Psoas muscle (tissue), 8 donors: ENCODE measurements around the gene DNAJC9. TPM values are rescaled to one million over a fixed set of nuclear protein-coding genes. Genes with fewer than 3 reads are reported as not detected.
"Not testable (repeated sequence)": the region's sequence is repeated elsewhere in the genome, so short reads cannot be mapped to it uniquely, and the experiment has no call there.

Source experiments
- ATAC-seq, 4 donors: fragments of 200-7000 bp; cut with Tn5 transposase; one replicate each; pipeline ENCODE4 v1.9.1; 2020; ENCODE audit warnings: moderate library complexity in 3 of 4, mild to moderate bottlenecking in 2 of 4
- DNase-seq, 2 donors: peaks; one replicate each; pipeline ENCODE4 v3.0.0-alpha.2; 2020
- H3K27ac ChIP-seq: fragments of 200-600 bp; one replicate; pipeline ENCODE4 v1.8.0; 2022
- H3K27me3 ChIP-seq, 3 donors: fragments of 200-600 bp in 1 of 3; one replicate each; pipeline versions ENCODE4 v1.6.1 to v1.8.0; 2013 to 2022; ENCODE audit warnings: low read length in 2 of 3, mild to moderate bottlenecking in 2 of 3, moderate library complexity in 1 of 3; ENCODE audit not compliant: insufficient read depth in 3 of 3
- H3K36me3 ChIP-seq, 2 donors: fragments of 200-600 bp in 1 of 2; one replicate each; pipeline versions ENCODE4 v1.6.1 to v1.8.0; 2013 to 2022; ENCODE audit warnings: low read depth in 1 of 2, mild to moderate bottlenecking in 1 of 2, moderate library complexity in 1 of 2; ENCODE audit not compliant: insufficient read depth in 1 of 2
- H3K4me1 ChIP-seq: fragments of 200-600 bp; one replicate; pipeline ENCODE4 v1.8.0; 2022
- H3K4me3 ChIP-seq: fragments of 200-600 bp; one replicate; pipeline ENCODE4 v1.8.0; 2022; ENCODE audit warnings: mild to moderate bottlenecking
- H3K9me3 ChIP-seq: fragments of 200-600 bp; one replicate; pipeline ENCODE4 v1.8.0; 2022
- WGBS, 3 donors: extraction: QIAGEN DNeasy Blood & Tissue Kit; methylation state at CpG; one replicate each; pipeline versions ENCODE4 v1.1.6 to v1.1.7; 2013; 5-methylcytosine and 5-hydroxymethylcytosine counted together
- intact Hi-C, 2 donors: fragments of 100-400 bp; cut with DNase I; formaldehyde crosslinking; loops; one replicate each; pipeline versions ENCODE4 v1.11.0 to v1.14.2; 2022
- polyA plus RNA-seq, 3 donors: library from polyadenylated mRNA; stranded (reverse); fragments of 200-250 nt; gene quantifications; one replicate each; pipeline ENCODE4 v1.2.3, GENCODE V29; 2013
- total RNA-seq, 4 donors: library from RNA; stranded (reverse); fragmentation: NEBNext Ultra II Directional in 2 of 4; extraction: Animal tissue kit (Norgen Biotek cat#: 25700) in 2 of 4; gene quantifications; one replicate each; pipeline versions ENCODE4 v1.2.1 to v1.2.4, GENCODE V29; 2021 to 2023
- TF ChIP-seq, protein P1 (sequence below): fragments of 200-600 bp; IDR thresholded peaks from one replicate; pipeline ENCODE4 v1.8.0; 2022; ENCODE audit warnings: antibody characterized with exemption
- donor health status: healthy with polysubstance abuse.
- donor health status: DM: no; HTN: no; CAD: no; lungs with moderate emphysema.
- donor health status: Bipolar disorder and iron deficiency.
- donor health status: healthy.
- donor health status: DM: yes; HTN: yes; CAD: no.
- donor health status: DM: no; HTN: no; CAD: no.
- donor health status: DM: no; HTN: no; CAD: no.
- donor health status: DM: yes; HTN: yes; CAD: no.

The DNAJC9 gene
- total and polyA plus RNA-seq, 7 donors = 6.3 to 16.6 (median 9.3) TPM

DNA sequence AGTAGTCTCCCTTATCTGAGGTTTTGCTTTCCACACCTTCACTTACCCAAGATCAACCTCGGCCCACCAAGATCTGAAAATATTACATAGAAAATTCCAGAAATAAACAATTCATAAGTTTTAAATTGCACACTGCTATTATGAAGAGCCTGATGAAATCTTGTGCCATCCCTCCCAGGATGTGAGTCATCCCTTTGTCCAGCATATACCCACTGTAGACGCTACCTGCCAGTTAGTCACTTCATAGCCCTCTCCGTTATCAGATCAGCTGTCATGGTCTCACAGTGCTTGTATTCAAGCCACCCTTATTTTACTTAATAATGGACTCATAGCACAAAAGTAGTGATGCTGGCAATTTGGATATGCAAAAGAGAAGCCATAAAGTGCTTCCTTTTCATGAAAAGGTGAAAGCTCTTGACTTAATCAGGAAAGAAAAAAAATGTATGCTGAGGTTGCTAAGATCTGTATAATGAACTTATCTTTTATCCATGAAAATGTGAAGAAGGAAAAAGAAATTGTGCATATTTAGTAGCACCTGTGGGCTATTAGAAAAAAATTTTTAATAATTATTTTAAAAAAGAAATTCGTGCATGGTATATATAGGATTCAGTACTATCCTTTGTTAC lies 15.2 kb upstream of the DNAJC9 start:
- TF ChIP-seq, protein P1, sequence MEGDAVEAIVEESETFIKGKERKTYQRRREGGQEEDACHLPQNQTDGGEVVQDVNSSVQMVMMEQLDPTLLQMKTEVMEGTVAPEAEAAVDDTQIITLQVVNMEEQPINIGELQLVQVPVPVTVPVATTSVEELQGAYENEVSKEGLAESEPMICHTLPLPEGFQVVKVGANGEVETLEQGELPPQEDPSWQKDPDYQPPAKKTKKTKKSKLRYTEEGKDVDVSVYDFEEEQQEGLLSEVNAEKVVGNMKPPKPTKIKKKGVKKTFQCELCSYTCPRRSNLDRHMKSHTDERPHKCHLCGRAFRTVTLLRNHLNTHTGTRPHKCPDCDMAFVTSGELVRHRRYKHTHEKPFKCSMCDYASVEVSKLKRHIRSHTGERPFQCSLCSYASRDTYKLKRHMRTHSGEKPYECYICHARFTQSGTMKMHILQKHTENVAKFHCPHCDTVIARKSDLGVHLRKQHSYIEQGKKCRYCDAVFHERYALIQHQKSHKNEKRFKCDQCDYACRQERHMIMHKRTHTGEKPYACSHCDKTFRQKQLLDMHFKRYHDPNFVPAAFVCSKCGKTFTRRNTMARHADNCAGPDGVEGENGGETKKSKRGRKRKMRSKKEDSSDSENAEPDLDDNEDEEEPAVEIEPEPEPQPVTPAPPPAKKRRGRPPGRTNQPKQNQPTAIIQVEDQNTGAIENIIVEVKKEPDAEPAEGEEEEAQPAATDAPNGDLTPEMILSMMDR = no peak
- no peaks in the 10 kb centered on the region for H3K27me3 ChIP-seq
- no peak overlapping the region for H3K4me3 ChIP-seq
- H3K9me3 ChIP-seq = no peaks in the 10 kb centered on the region
- WGBS, 3 donors = 67 to 80% (median 74%) methylated on average over 4 of the region's 4 CpGs
- intact Hi-C loops = no loop called here
- no peak for DNase-seq
- no peaks in the 10 kb centered on the region for H3K36me3 ChIP-seq
- H3K27ac ChIP-seq = no peak overlapping the region
- no peak for ATAC-seq
- no peaks in the 10 kb centered on the region for H3K4me1 ChIP-seq

DNA sequence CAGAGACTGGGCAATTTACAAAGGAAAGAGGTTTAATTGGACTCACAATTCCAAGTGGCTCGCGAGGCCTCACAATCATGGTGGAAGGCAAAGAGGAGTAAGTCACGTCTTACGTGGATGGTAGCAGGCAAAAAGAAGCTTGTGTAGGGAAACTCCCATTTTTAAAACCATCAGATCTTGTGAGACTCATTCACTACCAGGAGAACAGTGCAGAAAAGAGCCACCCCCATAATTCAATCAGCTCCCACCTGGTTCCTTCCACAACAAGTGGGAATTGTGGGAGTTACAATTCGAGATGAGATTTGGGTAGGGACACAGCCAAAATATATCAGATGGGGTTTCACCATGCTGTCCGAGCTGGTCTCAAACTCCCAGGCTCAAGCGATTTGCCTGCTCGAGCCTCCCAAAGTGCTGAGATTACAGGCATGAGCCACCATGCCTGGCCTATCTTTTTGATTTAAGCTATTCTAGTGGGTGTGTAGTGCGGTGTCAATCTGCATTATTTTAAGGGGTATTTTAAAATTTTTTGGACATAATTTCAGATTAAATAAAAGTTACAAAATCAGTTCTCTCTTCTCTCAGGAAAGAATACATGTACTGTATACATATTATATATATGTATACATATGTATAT lies 14.4 kb upstream of the DNAJC9 start:
- no peak for ATAC-seq
- TF ChIP-seq, protein P1 = no peak
- Histone ChIP-seq H3K27ac (no peak overlapping the region), H3K4me3 (no peak overlapping the region), H3K4me1 (no peaks in the 10 kb centered on the region), H3K36me3 (no peaks in the 10 kb centered on the region), H3K9me3 (no peaks in the 10 kb centered on the region), H3K27me3 (no peaks in the 10 kb centered on the region)
- intact Hi-C loops = no loop called here
- no peak for DNase-seq
- 83 to 92% (median 90%) methylated on average over 9 of the region's 9 CpGs for WGBS, 3 donors

DNA sequence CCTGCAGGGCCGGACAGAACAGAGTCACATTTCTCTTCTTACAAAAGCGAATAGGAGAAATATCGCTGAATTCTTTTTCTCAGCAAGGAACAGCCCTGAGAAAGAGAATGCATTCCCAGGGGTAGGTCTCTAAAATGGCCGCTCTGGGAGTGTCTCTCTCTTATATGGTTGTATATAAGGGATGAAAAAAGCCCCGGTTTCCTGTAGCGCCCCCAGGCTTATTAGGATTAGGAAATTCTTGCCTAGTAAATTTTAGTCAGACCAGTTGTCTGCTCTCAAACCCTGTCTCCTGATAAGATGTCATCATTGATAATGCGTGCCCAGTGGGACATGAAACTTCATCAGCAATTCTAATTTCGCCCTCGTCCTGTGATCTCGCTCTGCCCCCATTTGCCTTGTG lies 11.6 kb upstream of the DNAJC9 start:
- H3K4me3 ChIP-seq, DNase-seq, ATAC-seq, H3K9me3 ChIP-seq, H3K36me3 ChIP-seq, H3K27me3 ChIP-seq, intact Hi-C loops, H3K4me1 ChIP-seq, H3K27ac ChIP-seq: not testable (repeated sequence)
- WGBS, 3 donors = 95% methylated on average over 10 of the region's 10 CpGs

DNA sequence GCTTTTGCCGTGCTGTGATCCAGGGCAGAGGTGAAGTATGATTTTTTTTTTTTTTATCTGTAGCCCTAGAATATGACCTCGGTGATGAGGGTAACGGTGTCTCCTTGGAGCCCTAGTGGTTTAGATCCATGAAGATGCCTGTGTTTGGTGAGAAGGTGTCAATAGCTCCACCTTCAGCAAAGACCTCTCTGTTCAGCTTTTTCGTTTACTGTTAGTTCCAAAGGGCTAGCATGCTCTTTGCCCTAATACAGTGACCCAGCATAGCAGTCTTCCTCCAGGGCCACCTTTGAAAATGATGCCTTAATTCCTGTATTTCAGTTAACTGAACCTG lies 6.1 kb upstream of the DNAJC9 start:
- DNase-seq (no peak), ATAC-seq (no peak)
- peak overlapping the region; percentile 79 for H3K4me3 ChIP-seq
- peak overlapping the region; percentile 95 for H3K27ac ChIP-seq
- H3K4me1 ChIP-seq = peaks cover 28% of the 10 kb centered on the region
- TF ChIP-seq, protein P1 = no peak
- H3K27me3 ChIP-seq = no peaks in the 10 kb centered on the region
- intact Hi-C loops = no loop called here
- WGBS, 3 donors = 0 to 1% (median 0%) methylated on average over 4 of the region's 4 CpGs
- no peaks in the 10 kb centered on the region for H3K9me3 ChIP-seq
- H3K36me3 ChIP-seq = peaks cover 0 to 28% of the 10 kb centered on the region in 2 donors

DNA sequence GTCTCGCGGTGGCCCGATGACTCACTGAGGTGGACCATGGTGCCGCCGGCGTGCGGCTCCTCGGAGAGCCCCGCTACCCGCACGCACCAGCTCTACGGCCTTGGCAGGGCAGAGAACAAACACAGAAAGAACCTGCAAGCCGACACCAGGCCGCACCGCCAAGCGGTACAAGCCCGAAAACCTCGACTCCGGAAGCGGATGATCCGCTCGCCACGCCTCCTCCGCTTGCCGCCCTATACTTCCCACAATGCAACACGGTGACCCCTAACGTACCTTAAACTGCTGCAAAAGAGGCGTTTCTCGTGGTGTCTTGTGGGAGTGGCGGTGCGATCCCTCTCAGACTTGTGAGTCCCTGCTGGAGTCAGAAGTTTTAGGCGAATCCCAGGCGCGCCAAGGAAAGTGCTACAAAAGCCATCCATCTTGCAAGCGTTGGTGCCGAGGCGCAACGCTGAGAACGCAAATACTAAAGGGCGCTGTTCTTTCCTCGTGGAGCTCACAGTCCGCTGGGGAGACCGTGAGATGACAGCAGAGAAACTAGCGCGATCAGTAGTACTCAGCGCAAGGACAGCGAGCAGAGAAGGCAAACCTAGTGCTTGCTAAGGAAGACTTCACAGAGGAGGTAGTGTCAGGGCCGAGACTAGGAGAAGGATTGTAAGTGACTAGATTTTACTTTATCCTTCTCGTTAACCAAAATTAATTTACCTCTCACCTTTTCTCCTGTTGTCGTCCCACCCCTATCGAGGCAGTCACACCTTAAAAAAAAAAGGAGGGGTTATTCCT lies 5.6 kb upstream of the DNAJC9 start, which contains the start of gene MRPS16:
TSS of gene MRPS16 (minus strand) at position 200 of the 780 bp plus-strand sequence. CDS start at position 38, 162 bp downstream.
- no peaks in the 10 kb centered on the region for H3K27me3 ChIP-seq
- 0 to 1% (median 1%) methylated on average over 51 of the region's 51 CpGs for WGBS, 3 donors
- peak within 1 kb of the TSS; percentile 95 for H3K27ac ChIP-seq
- peaks cover 0 to 28% of the 10 kb centered on the region in 2 donors for H3K36me3 ChIP-seq
- intact Hi-C loops = no loop called here
- H3K9me3 ChIP-seq = no peaks in the 10 kb centered on the region
- DNase-seq (peak; percentile 93 to 95), ATAC-seq (peak; percentile 98 to 99 (median 98))
- peaks cover 34% of the 10 kb centered on the region for H3K4me1 ChIP-seq
- TF ChIP-seq, protein P1 = no peak
- H3K4me3 ChIP-seq = peak within 1 kb of the TSS; percentile 79
